H1 (cell line): ENCODE measurements around the gene DPP8. TPM values are rescaled to one million over a fixed set of nuclear protein-coding genes. Genes with fewer than 3 reads are reported as not detected.

Source experiments
- BACH1 ChIP-seq: IDR thresholded peaks from 2 replicates; pipeline ENCODE4 v1.6.1; 2012; ENCODE audit warnings: low read length, improper control_type of control experiment
- CBX5 ChIP-seq: fragments of 300-800, 300-1000 bp; sonication (generic); IDR thresholded peaks from 2 replicates; pipeline ENCODE4 v1.7.1; 2016; ENCODE audit warnings: antibody characterized with exemption, low read length, low read depth
- CHD7 ChIP-seq: fragments of 300-600 bp; sonication (generic); IDR thresholded peaks from 2 replicates; pipeline ENCODE4 v1.7.1; 2012; ENCODE audit warnings: low read length, moderate library complexity, mild to moderate bottlenecking, inconsistent platforms; ENCODE audit not compliant: insufficient replicate concordance
- HDAC2 ChIP-seq, 2 experiments: fragments of 300-600 bp in 1 of 2; sonication (generic) in 1 of 2; IDR thresholded peaks; 2 replicates each; pipeline ENCODE4 v1.6.1; 2011 to 2012; ENCODE audit warnings: low read depth in 2 of 2, low read length in 2 of 2, mild to moderate bottlenecking in 2 of 2, moderate library complexity in 2 of 2, borderline replicate concordance in 1 of 2, inconsistent platforms in 1 of 2
- JUND ChIP-seq: IDR thresholded peaks from 2 replicates; pipeline ENCODE4 v1.6.1; 2011; ENCODE audit warnings: mild to moderate bottlenecking, improper control_type of control experiment, low read length
- MAX ChIP-seq: IDR thresholded peaks from 2 replicates; pipeline ENCODE4 v1.6.1; 2012; ENCODE audit warnings: inconsistent platforms
- PHF8 ChIP-seq: fragments of 200-600 bp; sonication (generic); conservative IDR thresholded peaks from 2 replicates; pipeline ENCODE4 v1.7.1; 2012; ENCODE audit warnings: low read depth, mild to moderate bottlenecking, inconsistent platforms, low read length, moderate library complexity
- POU5F1 ChIP-seq: IDR thresholded peaks from 2 replicates; pipeline ENCODE4 v1.6.1; 2011; ENCODE audit warnings: low read depth, mild to moderate bottlenecking, low read length, moderate library complexity
- SIN3A ChIP-seq, 2 experiments: IDR thresholded peaks in 1 of 2; conservative IDR thresholded peaks in 1 of 2; 2 replicates each; pipeline ENCODE4 v1.6.1; 2011 to 2012; ENCODE audit warnings: low read length in 2 of 2, improper control_type of control experiment in 1 of 2, low read depth in 1 of 2, mild to moderate bottlenecking in 1 of 2
- SIX5 ChIP-seq: IDR thresholded peaks from 2 replicates; pipeline ENCODE4 v1.6.1; 2011; ENCODE audit warnings: mild to moderate bottlenecking, low read depth, low read length
- polyA plus RNA-seq, 7 experiments: library from polyadenylated mRNA; depleted of rRNA in 3 of 7; stranded (reverse) in 5 of 7; unstranded in 2 of 7; fragments of >200 nt in 5 of 7; fragments of 200-250 nt in 2 of 7; gene quantifications; 1 replicate in 5 of 7; 2 replicates in 1 of 7; 4 replicates in 1 of 7; pipeline versions ENCODE4 v1.2.1 to v1.2.3, GENCODE V29; 2011 to 2013; ENCODE audit warnings: missing spikeins in 2 of 7, mixed read lengths in 2 of 7
- total RNA-seq: library from RNA; stranded (reverse); fragmentation: NEBNext Ultra II Directional; extraction: Animal tissue kit (Norgen Biotek cat#: 25700); gene quantifications from 2 replicates; pipeline ENCODE4 v1.2.1, GENCODE V29; 2021

The DPP8 gene
- total and polyA plus RNA-seq, 2 of the 8 experiments (the other 6 are each of a cell fraction or from before 2014, with no cell fraction given) = 9.9 to 26.0 TPM

GRCh38 chr15:65460741-65461347, 56.6 kb downstream of the DPP8 start (continued):
- TF ChIP-seq CHD7 (no peak), JUND (no peak), CBX5 (no peak), MAX (no peak), BACH1 (no peak), HDAC2 (IDR thresholded peaks at IDR 0.05; ENCODE audit: borderline replicate concordance in 1 of 2, low read depth in 2 of 2, low read length in 2 of 2) (no peak), SIX5 (no peak), PHF8 (no peak), SIN3A (conservative IDR thresholded peaks at IDR 0.05 in 1 of 2, IDR thresholded peaks at IDR 0.05 in 1 of 2; ENCODE audit: low read depth in 1 of 2, low read length in 2 of 2) (no peak), POU5F1 (no peak)
